HEK293 (cell line): ENCODE measurements around the gene FGF12.

Experiments
- CTCF ChIA-PET: fragments of 350-600 bp; formaldehyde crosslinking; extraction: SDS; loops from one replicate; lab custom pipeline; 2021; ENCODE audit warnings: antibody characterized with exemption; lab: Yijun Ruan, JAX
- POLR2A ChIA-PET: fragments of 300-600 bp; formaldehyde crosslinking; extraction: SDS; loops from one replicate; lab custom pipeline; 2020; ENCODE audit warnings: antibody characterized with exemption, inconsistent platforms; lab: Yijun Ruan, JAX
- H3K27ac ChIP-seq: fragments of 200-500 bp; sonication (Bioruptor generic); 2 replicates; pipeline ENCODE4 v1.5.1; 2014; ENCODE audit warnings: low read depth, low read length, control low read depth, inconsistent platforms; ENCODE audit errors: extremely low read depth
- H3K36me3 ChIP-seq, 2 experiments: fragments of 200-500 bp in 1 of 2; sonication (Bioruptor generic) in 1 of 2; 1 replicate in 1 of 2; 2 replicates in 1 of 2; pipeline ENCODE4 v1.5.1; 2014 to 2017; ENCODE audit warnings: inconsistent platforms in 2 of 2, low read length in 2 of 2; ENCODE audit not compliant: control insufficient read depth in 2 of 2, insufficient read depth in 1 of 2
- H3K4me1 ChIP-seq: fragments of 200-500 bp; sonication (Bioruptor generic); 2 replicates; pipeline ENCODE4 v1.5.1; 2014; ENCODE audit warnings: mild to moderate bottlenecking, low read length, inconsistent platforms; ENCODE audit not compliant: control insufficient read depth, insufficient read depth
- H3K4me3 ChIP-seq: 2 replicates; pipeline ENCODE4 v1.5.1; 2011; ENCODE audit warnings: low read depth, mild to moderate bottlenecking, control low read depth, low read length, moderate library complexity
- H3K9me3 ChIP-seq: fragments of 200-500 bp; sonication (Bioruptor generic); 2 replicates; pipeline ENCODE4 v1.5.1; 2014; ENCODE audit warnings: low read depth, low read length, inconsistent platforms; ENCODE audit not compliant: control insufficient read depth, insufficient read depth
- BCL11B ChIP-seq: fragments of 450-650 bp; formaldehyde crosslinking; IDR thresholded peaks from 2 replicates; pipeline ENCODE4 v1.5.1; 2016; ENCODE audit warnings: low read depth, missing biosample characterization, missing genetic modification characterization
- GFI1B ChIP-seq: fragments of 450-650 bp; formaldehyde crosslinking; IDR thresholded peaks from 2 replicates; pipeline ENCODE4 v1.5.1; 2016; ENCODE audit warnings: missing biosample characterization, missing genetic modification characterization
- HOXC10 ChIP-seq: sonication (generic); formaldehyde crosslinking; IDR thresholded peaks from 2 replicates; pipeline ENCODE4 v1.8.1; 2023; ENCODE audit warnings: mild to moderate bottlenecking, missing genetic modification reagents
- KLF7 ChIP-seq: fragments of 450-650 bp; formaldehyde crosslinking; IDR thresholded peaks from 2 replicates; pipeline ENCODE4 v1.5.1; 2016; ENCODE audit warnings: missing biosample characterization, missing genetic modification characterization, borderline replicate concordance
- OVOL3 ChIP-seq: fragments of 450-650 bp; formaldehyde crosslinking; IDR thresholded peaks from 2 replicates; pipeline ENCODE4 v1.5.1; 2016; ENCODE audit warnings: missing biosample characterization, missing genetic modification characterization
- REPIN1 ChIP-seq: fragments of 450-650 bp; formaldehyde crosslinking; IDR thresholded peaks from 2 replicates; pipeline ENCODE4 v1.5.1; 2017; ENCODE audit warnings: missing biosample characterization, missing genetic modification characterization, low read depth
- SP3 ChIP-seq: fragments of 450-650 bp; formaldehyde crosslinking; IDR thresholded peaks from 2 replicates; pipeline ENCODE4 v1.5.1; 2016; ENCODE audit warnings: missing biosample characterization, missing genetic modification characterization
- SP7 ChIP-seq: fragments of 450-650 bp; formaldehyde crosslinking; IDR thresholded peaks from 2 replicates; pipeline ENCODE4 v1.5.1; 2016; ENCODE audit warnings: missing biosample characterization, missing genetic modification characterization
- TCF7L2 ChIP-seq: IDR thresholded peaks from 2 replicates; pipeline ENCODE4 v1.6.1; 2011; ENCODE audit warnings: low read depth, mild to moderate bottlenecking, inconsistent platforms, low read length, moderate library complexity, borderline replicate concordance
- ZBTB17 ChIP-seq: fragments of 450-650 bp; formaldehyde crosslinking; IDR thresholded peaks from 2 replicates; pipeline ENCODE4 v1.5.1; 2016; ENCODE audit warnings: missing biosample characterization, missing genetic modification characterization
- ZBTB49 ChIP-seq: fragments of 450-650 bp; formaldehyde crosslinking; IDR thresholded peaks from 2 replicates; pipeline ENCODE4 v1.5.1; 2016; ENCODE audit warnings: missing biosample characterization, missing genetic modification characterization, low read depth
- ZNF155 ChIP-seq: fragments of 450-650 bp; formaldehyde crosslinking; IDR thresholded peaks from 2 replicates; pipeline ENCODE4 v1.5.1; 2016; ENCODE audit warnings: missing biosample characterization, missing genetic modification characterization
- ZNF354C ChIP-seq: fragments of 450-650 bp; formaldehyde crosslinking; IDR thresholded peaks from 2 replicates; pipeline ENCODE4 v1.5.1; 2016; ENCODE audit warnings: missing biosample characterization, missing genetic modification characterization, low read depth, borderline replicate concordance
- ZNF558 ChIP-seq: fragments of 450-650 bp; formaldehyde crosslinking; IDR thresholded peaks from 2 replicates; pipeline ENCODE4 v1.5.1; 2016; ENCODE audit warnings: missing biosample characterization, missing genetic modification characterization
- ZNF585B ChIP-seq: fragments of 450-650 bp; formaldehyde crosslinking; IDR thresholded peaks from 2 replicates; pipeline ENCODE4 v1.5.1; 2016; ENCODE audit warnings: missing biosample characterization, missing genetic modification characterization
- ZNF701 ChIP-seq: fragments of 450-650 bp; formaldehyde crosslinking; IDR thresholded peaks from 2 replicates; pipeline ENCODE4 v1.5.1; 2016; ENCODE audit warnings: missing biosample characterization, missing genetic modification characterization
- ZNF704 ChIP-seq: fragments of 450-650 bp; formaldehyde crosslinking; IDR thresholded peaks from 2 replicates; pipeline ENCODE4 v1.5.1; 2016; ENCODE audit warnings: missing biosample characterization, missing genetic modification characterization
- TF ChIP-seq, protein P1 (sequence below): fragments of 450-650 bp; formaldehyde crosslinking; IDR thresholded peaks from 2 replicates; pipeline ENCODE4 v1.5.1; 2017; ENCODE audit warnings: missing biosample characterization, missing genetic modification characterization
- TF ChIP-seq, protein P2 (sequence below): fragments of 450-650 bp; formaldehyde crosslinking; IDR thresholded peaks from 2 replicates; pipeline ENCODE4 v1.5.1; 2016; ENCODE audit warnings: missing biosample characterization, missing genetic modification characterization
- TF ChIP-seq, protein P3 (sequence below): fragments of 450-650 bp; IDR thresholded peaks from 2 replicates; pipeline ENCODE4 v1.5.1; 2018; ENCODE audit warnings: missing biosample characterization, mild to moderate bottlenecking, missing genetic modification characterization

Gene FGF12

DNA sequence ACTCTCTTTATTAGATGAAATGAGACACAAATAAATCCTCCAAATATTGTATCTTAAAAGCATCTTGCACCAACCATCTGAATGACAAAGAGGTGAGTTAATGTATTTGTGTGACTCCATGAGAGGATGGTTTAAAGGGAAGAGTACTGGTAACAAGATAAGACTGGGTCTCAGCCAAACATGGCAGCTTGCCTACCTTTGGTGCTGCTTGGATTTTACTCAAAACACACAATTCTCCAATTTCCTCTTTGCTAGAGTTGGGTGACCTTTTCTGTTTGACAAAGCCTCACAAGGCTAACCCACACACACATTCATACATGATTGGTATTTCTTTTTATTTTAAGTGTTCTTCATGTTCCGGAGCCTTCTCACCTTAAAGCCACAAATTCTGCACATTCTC, 506.4 kb downstream of the FGF12 start (continued):
- TF ChIP-seq, protein P1, sequence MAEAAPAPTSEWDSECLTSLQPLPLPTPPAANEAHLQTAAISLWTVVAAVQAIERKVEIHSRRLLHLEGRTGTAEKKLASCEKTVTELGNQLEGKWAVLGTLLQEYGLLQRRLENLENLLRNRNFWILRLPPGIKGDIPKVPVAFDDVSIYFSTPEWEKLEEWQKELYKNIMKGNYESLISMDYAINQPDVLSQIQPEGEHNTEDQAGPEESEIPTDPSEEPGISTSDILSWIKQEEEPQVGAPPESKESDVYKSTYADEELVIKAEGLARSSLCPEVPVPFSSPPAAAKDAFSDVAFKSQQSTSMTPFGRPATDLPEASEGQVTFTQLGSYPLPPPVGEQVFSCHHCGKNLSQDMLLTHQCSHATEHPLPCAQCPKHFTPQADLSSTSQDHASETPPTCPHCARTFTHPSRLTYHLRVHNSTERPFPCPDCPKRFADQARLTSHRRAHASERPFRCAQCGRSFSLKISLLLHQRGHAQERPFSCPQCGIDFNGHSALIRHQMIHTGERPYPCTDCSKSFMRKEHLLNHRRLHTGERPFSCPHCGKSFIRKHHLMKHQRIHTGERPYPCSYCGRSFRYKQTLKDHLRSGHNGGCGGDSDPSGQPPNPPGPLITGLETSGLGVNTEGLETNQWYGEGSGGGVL (tag by site-specific recombination): no peak
- TF ChIP-seq OVOL3 (tag by site-specific recombination) (no peak), SP3 (tag by site-specific recombination) (no peak)

- CTCF ChIA-PET: no interaction called here
- TF ChIP-seq KLF7 (tag by site-specific recombination) (no peak), HOXC10 (CRISPR knock-in tag) (no peak), ZNF354C (tag by site-specific recombination) (no peak), SP3 (tag by site-specific recombination) (no peak), SP7 (tag by site-specific recombination) (no peak), ZNF704 (tag by site-specific recombination) (no peak), TCF7L2 (no peak), REPIN1 (tag by site-specific recombination) (no peak), ZNF701 (tag by site-specific recombination) (no peak)
- TF ChIP-seq, protein P2, sequence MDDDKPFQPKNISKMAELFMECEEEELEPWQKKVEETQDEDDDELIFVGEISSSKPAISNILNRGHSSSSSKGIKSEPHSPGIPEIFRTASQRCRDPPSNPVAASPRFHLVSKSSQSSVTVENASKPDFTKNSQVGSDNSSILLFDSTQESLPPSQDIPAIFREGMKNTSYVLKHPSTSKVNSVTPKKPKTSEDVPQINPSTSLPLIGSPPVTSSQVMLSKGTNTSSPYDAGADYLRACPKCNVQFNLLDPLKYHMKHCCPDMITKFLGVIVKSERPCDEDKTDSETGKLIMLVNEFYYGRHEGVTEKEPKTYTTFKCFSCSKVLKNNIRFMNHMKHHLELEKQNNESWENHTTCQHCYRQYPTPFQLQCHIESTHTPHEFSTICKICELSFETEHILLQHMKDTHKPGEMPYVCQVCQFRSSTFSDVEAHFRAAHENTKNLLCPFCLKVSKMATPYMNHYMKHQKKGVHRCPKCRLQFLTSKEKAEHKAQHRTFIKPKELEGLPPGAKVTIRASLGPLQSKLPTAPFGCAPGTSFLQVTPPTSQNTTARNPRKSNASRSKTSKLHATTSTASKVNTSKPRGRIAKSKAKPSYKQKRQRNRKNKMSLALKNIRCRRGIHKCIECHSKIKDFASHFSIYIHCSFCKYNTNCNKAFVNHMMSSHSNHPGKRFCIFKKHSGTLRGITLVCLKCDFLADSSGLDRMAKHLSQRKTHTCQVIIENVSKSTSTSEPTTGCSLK (tag by site-specific recombination): no peak
- no peaks in the 10 kb centered on the region for H3K9me3 ChIP-seq
- H3K27ac ChIP-seq: no peak overlapping the region
- POLR2A ChIA-PET: no interaction called here
- H3K4me1 ChIP-seq: no peaks in the 10 kb centered on the region; the same call in 1 of the 2 replicates
- no peak overlapping the region for H3K4me3 ChIP-seq
- no peaks in the 10 kb centered on the region for H3K36me3 ChIP-seq
These were observed 507.4 kb downstream of the FGF12 start for GRCh38 chr3:192219926-192220325.

- H3K9me3 ChIP-seq: no peaks in the 10 kb centered on the region
- CTCF ChIA-PET: interaction anchor here (0.6 to 1.4 kb wide), 3 partner anchors 86 to 228 kb away, joined by 3 read pairs; no protein-coding TSS in a partner anchor
- no peak overlapping the region for H3K4me3 ChIP-seq
These were observed 511.3 kb downstream of the FGF12 start for GRCh38 chr3:192216067-192216466.

More at GRCh38 chr3:192216067-192216466, 511.3 kb downstream of the FGF12 start:
- no peak for TF ChIP-seq BCL11B
- no peak for TF ChIP-seq ZBTB17 (tag by site-specific recombination)
- TF ChIP-seq, protein P3, sequence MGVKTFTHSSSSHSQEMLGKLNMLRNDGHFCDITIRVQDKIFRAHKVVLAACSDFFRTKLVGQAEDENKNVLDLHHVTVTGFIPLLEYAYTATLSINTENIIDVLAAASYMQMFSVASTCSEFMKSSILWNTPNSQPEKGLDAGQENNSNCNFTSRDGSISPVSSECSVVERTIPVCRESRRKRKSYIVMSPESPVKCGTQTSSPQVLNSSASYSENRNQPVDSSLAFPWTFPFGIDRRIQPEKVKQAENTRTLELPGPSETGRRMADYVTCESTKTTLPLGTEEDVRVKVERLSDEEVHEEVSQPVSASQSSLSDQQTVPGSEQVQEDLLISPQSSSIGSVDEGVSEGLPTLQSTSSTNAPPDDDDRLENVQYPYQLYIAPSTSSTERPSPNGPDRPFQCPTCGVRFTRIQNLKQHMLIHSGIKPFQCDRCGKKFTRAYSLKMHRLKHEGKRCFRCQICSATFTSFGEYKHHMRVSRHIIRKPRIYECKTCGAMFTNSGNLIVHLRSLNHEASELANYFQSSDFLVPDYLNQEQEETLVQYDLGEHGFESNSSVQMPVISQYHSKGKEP (tag by site-specific recombination): no peak
- no peak for TF ChIP-seq GFI1B (tag by site-specific recombination)
- TF ChIP-seq ZBTB49: no peak
- TF ChIP-seq ZNF558 (tag by site-specific recombination): no peak
- no peak for TF ChIP-seq ZNF585B (tag by site-specific recombination)
- no peak for TF ChIP-seq ZNF155 (tag by site-specific recombination)
- no peaks in the 10 kb centered on the region for H3K4me1 ChIP-seq
- H3K36me3 ChIP-seq: no peaks in the 10 kb centered on the region
- H3K27ac ChIP-seq: no peak overlapping the region
- POLR2A ChIA-PET: no interaction called here
